ENCODE measurements around the gene FASTKD2. TPM values are rescaled to one million over a fixed set of nuclear protein-coding genes. Genes with fewer than 3 reads are reported as not detected.

FASTKD2 gene
- total RNA-seq, 2 experiments from 2014 or later: 24.9 to 25.7 TPM

DNA sequence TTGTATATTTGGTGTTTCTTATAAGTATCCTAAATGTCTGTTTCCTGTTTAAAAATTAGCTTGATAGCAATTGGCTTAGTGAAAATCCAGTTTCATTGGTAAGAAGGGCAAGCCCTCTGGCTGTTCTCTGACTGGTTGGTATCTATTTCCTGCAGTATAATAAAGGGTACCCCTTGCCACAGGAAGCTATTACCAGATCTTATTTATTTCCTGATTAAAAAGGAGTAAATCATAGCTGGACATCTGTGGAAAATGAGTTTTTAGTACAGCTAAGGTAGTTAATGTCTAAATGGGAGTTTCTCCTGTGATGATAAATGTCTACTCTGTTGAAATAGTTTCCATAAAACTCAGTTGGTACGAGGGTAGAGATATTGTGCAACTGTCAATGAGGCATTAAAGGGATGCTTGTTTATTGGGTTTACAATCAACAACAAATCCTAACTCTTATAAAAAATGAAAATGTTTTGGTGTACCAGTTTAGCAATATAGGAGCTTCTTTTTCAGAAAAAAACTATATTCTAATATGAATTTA lies 58.7 kb downstream of the FASTKD2 start:
- ATAC-seq (ENCODE audit: poor library complexity): no peak
- H3K27ac ChIP-seq (ENCODE audit: low read depth in 1 of 2, low read length in 2 of 2): no peak overlapping the region
- no peaks in the 10 kb centered on the region for H3K9me3 ChIP-seq (ENCODE audit: control insufficient read depth in 1 of 2, insufficient read depth in 1 of 2, low read length in 2 of 2)
- TF ChIP-seq, protein P1, sequence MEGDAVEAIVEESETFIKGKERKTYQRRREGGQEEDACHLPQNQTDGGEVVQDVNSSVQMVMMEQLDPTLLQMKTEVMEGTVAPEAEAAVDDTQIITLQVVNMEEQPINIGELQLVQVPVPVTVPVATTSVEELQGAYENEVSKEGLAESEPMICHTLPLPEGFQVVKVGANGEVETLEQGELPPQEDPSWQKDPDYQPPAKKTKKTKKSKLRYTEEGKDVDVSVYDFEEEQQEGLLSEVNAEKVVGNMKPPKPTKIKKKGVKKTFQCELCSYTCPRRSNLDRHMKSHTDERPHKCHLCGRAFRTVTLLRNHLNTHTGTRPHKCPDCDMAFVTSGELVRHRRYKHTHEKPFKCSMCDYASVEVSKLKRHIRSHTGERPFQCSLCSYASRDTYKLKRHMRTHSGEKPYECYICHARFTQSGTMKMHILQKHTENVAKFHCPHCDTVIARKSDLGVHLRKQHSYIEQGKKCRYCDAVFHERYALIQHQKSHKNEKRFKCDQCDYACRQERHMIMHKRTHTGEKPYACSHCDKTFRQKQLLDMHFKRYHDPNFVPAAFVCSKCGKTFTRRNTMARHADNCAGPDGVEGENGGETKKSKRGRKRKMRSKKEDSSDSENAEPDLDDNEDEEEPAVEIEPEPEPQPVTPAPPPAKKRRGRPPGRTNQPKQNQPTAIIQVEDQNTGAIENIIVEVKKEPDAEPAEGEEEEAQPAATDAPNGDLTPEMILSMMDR (IDR thresholded peaks at IDR 0.05): no peak
- Mint-ChIP-seq H3K27me3 (no peaks in the 10 kb centered on the region), H3K4me3 (no peak overlapping the region), H3K9me3 (no peaks in the 10 kb centered on the region), H3K36me3 (ENCODE audit: low read depth) (no peaks in the 10 kb centered on the region), H3K4me1 (ENCODE audit: low read depth) (no peaks in the 10 kb centered on the region), H3K27ac (no peak overlapping the region)
- DNase-seq: no peak
- CTCF ChIA-PET: no interaction called here
- H3K4me1 ChIP-seq (ENCODE audit: insufficient read depth, low read length): no peaks in the 10 kb centered on the region
- POLR2A ChIA-PET: interaction anchor here (1.5 kb wide), 1 partner anchor 8 kb away, joined by 4 read pairs; no protein-coding TSS in a partner anchor
- no peaks in the 10 kb centered on the region for H3K27me3 ChIP-seq (ENCODE audit: control insufficient read depth in 1 of 2, insufficient read depth in 2 of 2, low read length in 2 of 2)
- intact Hi-C loops (cut with DNase I, micrococcal nuclease): no loop called here
- no peak overlapping the region for H3K4me3 ChIP-seq (ENCODE audit: low read length)
- no peaks in the 10 kb centered on the region for H3K36me3 ChIP-seq (ENCODE audit: insufficient read depth, low read length)

DNA sequence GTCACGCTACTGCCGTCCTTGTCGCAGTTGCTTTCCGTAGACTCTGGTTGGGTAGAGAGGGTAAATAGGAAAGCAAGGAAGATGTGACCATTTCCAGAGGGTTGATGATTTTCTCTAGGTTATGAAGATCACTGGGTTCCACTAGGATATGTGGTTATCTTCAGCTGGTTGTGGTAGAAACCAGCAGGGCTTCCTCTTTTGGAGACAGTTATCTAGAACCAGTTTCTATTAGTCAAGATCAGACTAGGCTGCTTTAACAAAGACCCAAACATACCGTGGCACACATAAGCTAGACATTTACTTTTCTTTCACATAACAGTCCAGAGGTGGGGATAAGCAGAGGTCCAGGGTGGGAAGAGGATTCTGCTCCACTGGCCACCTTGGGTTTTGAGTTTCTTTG lies 59.6 kb downstream of the FASTKD2 start:
- ChIA-PET CTCF (no interaction called here), POLR2A (no interaction called here)
- Histone ChIP-seq H3K36me3 (ENCODE audit: insufficient read depth, low read length) (no peaks in the 10 kb centered on the region), H3K4me1 (ENCODE audit: insufficient read depth, low read length) (no peaks in the 10 kb centered on the region), H3K27me3 (ENCODE audit: control insufficient read depth in 1 of 2, insufficient read depth in 2 of 2, low read length in 2 of 2) (no peaks in the 10 kb centered on the region), H3K9me3 (ENCODE audit: control insufficient read depth in 1 of 2, insufficient read depth in 1 of 2, low read length in 2 of 2) (no peaks in the 10 kb centered on the region), H3K27ac (ENCODE audit: low read depth in 1 of 2, low read length in 2 of 2) (no peak overlapping the region), H3K4me3 (ENCODE audit: low read length) (no peak overlapping the region)
- Mint-ChIP-seq H3K27me3 (no peaks in the 10 kb centered on the region), H3K27ac (no peak overlapping the region), H3K4me1 (ENCODE audit: low read depth) (no peaks in the 10 kb centered on the region), H3K36me3 (ENCODE audit: low read depth) (no peaks in the 10 kb centered on the region), H3K4me3 (no peak overlapping the region), H3K9me3 (no peaks in the 10 kb centered on the region)
- TF ChIP-seq, protein P1 (IDR thresholded peaks at IDR 0.05): no peak
- DNase-seq (no peak), ATAC-seq (ENCODE audit: poor library complexity) (no peak)
- intact Hi-C loops (cut with DNase I, micrococcal nuclease): no loop called here

DNA sequence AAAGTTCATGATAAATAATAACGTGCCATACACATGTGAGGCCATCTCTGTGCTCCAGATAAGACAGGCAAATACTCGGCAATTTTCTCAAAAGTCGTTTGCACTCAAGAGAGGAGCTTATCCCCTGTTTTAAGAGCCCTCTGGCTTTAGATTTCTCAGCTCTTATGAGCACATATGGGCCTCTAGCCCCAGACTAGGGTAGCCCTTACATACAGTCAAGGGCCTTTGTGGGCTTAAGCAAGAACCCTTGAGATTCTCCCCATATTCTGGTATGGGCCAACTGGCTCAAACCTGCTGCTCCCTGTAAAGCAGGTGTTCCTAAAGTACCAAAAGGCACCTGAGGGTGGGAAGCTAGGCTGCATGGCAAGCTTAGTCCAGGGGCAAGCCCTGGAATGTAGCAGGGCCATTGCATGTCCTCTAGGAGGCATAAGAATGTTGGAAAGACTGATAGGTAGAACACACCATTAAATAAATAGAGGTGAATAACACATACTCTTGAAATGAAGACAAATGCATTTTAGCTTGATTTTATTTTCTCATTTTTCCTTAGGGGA lies 66.1 kb downstream of the FASTKD2 start:
- no peak overlapping the region for H3K4me3 ChIP-seq (ENCODE audit: low read length)
- intact Hi-C loops (cut with DNase I, micrococcal nuclease): no loop called here
- H3K27me3 ChIP-seq (ENCODE audit: control insufficient read depth in 1 of 2, insufficient read depth in 2 of 2, low read length in 2 of 2): no peaks in the 10 kb centered on the region
- Mint-ChIP-seq H3K9me3 (no peaks in the 10 kb centered on the region), H3K27me3 (no peaks in the 10 kb centered on the region), H3K36me3 (ENCODE audit: low read depth) (no peaks in the 10 kb centered on the region), H3K4me3 (no peak overlapping the region), H3K4me1 (ENCODE audit: low read depth) (no peaks in the 10 kb centered on the region), H3K27ac (no peak overlapping the region)
- H3K27ac ChIP-seq (ENCODE audit: low read depth in 1 of 2, low read length in 2 of 2): no peak overlapping the region
- TF ChIP-seq, protein P1 (IDR thresholded peaks at IDR 0.05): no peak
- no peaks in the 10 kb centered on the region for H3K9me3 ChIP-seq (ENCODE audit: control insufficient read depth in 1 of 2, insufficient read depth in 1 of 2, low read length in 2 of 2)
- CTCF ChIA-PET: interaction anchor here (0.7 kb wide), 1 partner anchor 16 kb away, joined by 3 read pairs; no protein-coding TSS in a partner anchor
- ATAC-seq (ENCODE audit: poor library complexity): no peak
- H3K4me1 ChIP-seq (ENCODE audit: insufficient read depth, low read length): no peaks in the 10 kb centered on the region
- POLR2A ChIA-PET: no interaction called here
- no peak for DNase-seq
- H3K36me3 ChIP-seq (ENCODE audit: insufficient read depth, low read length): no peaks in the 10 kb centered on the region

Data from CD4-positive, alpha-beta T cell (primary cell).